ENCODE data around the gene THEM5. TPM values are rescaled to one million over a fixed set of nuclear protein-coding genes. Genes with fewer than 3 reads are reported as not detected.

The THEM5 gene
- total RNA-seq, 4 donors from 2014 or later = not detected

DNA sequence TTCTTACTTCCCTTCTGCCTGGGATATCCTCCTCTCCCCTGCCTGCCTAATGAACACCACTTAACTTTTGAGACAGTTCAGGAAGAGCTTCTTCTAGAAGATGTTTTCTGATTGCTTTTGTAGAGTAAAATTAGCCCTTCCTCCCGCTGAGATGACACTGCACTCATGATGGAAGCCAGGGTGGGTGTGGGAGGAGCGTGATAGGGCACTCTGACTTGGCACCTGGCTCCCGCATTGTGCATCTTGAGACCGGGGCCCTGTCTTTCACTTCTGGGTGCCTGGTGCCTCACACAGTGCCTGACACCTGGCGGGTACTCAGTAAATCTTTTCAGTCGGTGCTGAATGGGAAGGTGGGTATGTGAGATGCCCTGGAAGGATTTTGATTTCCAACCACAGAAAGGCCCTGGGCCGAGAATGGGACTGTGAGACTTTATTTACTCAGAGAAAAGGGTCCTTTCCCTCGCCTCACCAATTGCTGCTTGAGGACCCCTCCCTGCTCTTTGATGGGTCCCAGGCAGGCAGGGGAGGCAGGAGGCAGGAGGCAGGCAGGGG, 6.8 kb downstream of the THEM5 start:
- H3K4me1 ChIP-seq = no peaks in the 10 kb centered on the region
- no peak overlapping the region for H3K27ac ChIP-seq
- no peaks in the 10 kb centered on the region for H3K9me3 ChIP-seq
- no peak overlapping the region for H3K4me3 ChIP-seq (replicated peaks in 1 of 3)
- no peaks in the 10 kb centered on the region for H3K36me3 ChIP-seq
- DNase-seq = no peak
- intact Hi-C loops (cut with DNase I) = no loop called here
- 84 to 90% methylated on average over 8 of the region's 8 CpGs for whole genome bisulfite sequencing, 2 donors
- TF ChIP-seq, protein P1, sequence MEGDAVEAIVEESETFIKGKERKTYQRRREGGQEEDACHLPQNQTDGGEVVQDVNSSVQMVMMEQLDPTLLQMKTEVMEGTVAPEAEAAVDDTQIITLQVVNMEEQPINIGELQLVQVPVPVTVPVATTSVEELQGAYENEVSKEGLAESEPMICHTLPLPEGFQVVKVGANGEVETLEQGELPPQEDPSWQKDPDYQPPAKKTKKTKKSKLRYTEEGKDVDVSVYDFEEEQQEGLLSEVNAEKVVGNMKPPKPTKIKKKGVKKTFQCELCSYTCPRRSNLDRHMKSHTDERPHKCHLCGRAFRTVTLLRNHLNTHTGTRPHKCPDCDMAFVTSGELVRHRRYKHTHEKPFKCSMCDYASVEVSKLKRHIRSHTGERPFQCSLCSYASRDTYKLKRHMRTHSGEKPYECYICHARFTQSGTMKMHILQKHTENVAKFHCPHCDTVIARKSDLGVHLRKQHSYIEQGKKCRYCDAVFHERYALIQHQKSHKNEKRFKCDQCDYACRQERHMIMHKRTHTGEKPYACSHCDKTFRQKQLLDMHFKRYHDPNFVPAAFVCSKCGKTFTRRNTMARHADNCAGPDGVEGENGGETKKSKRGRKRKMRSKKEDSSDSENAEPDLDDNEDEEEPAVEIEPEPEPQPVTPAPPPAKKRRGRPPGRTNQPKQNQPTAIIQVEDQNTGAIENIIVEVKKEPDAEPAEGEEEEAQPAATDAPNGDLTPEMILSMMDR (IDR thresholded peaks at IDR 0.05) = no peak
- TF ChIP-seq POLR2A (IDR thresholded peaks at IDR 0.05) = no peak
- no peaks in the 10 kb centered on the region for H3K27me3 ChIP-seq

DNA sequence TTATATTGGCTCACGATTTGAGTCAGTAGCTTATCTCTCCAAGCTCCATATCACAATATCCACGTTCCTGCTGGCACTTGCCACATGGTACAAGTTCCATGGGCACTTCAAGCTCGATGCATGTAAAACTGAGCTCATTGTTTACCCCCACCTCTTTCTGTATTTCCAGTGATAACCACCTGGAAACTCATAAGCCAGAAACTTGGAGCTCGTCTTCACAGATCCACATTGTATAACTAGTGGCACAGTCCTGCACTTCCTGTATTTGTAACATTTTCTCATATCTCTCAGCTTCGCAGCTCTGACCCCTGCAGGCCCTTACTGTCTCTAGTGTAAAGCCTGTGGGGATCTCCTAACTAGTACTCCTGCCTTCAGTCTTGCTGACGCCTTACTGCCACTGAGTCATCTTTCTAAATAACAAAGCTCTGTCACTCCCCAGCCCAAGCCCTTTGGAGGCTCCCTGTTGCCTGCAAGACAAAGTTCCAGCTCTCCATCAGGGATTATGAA, 7.4 kb downstream of the THEM5 start:
- no peak for TF ChIP-seq POLR2A (IDR thresholded peaks at IDR 0.05)
- TF ChIP-seq, protein P1 (IDR thresholded peaks at IDR 0.05) = no peak
- Histone ChIP-seq H3K4me3 (replicated peaks in 1 of 3) (no peak overlapping the region), H3K27me3 (no peaks in the 10 kb centered on the region), H3K27ac (no peak overlapping the region), H3K9me3 (no peaks in the 10 kb centered on the region), H3K4me1 (no peaks in the 10 kb centered on the region), H3K36me3 (no peaks in the 10 kb centered on the region)
- intact Hi-C loops (cut with DNase I) = no loop called here
- WGBS, 2 donors = 70 to 83% methylated on average over 6 of the region's 6 CpGs
- no peak for DNase-seq

DNA sequence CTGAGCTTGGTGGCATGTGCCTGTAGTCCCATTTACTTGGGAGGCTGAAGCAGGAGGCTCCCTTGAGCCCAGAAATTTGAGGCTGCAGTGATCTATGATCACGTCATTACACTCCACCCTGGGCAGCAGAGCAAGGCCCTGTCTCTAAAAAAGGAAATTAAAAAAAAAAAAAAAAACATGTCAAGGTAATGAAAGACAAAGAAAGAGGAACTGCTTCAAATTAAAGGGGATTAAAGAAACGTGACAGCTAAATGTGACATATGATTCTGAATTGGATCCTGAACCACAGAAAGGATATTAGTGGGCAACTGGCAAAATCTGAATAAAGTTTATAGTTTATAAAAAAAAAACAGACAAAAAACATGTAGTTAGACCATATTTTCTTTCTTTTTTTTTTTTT, 10.1 kb downstream of the THEM5 start:
- no peaks in the 10 kb centered on the region for H3K36me3 ChIP-seq
- H3K9me3 ChIP-seq = no peaks in the 10 kb centered on the region
- intact Hi-C loops (cut with DNase I) = no loop called here
- H3K4me3 ChIP-seq (replicated peaks in 1 of 3) = no peak overlapping the region
- DNase-seq = no peak
- H3K27me3 ChIP-seq = no peaks in the 10 kb centered on the region
- H3K27ac ChIP-seq = no peak overlapping the region
- H3K4me1 ChIP-seq = peaks cover 13 to 22% of the 10 kb centered on the region in 2 donors
- TF ChIP-seq POLR2A (IDR thresholded peaks at IDR 0.05) = no peak
- TF ChIP-seq, protein P1 (IDR thresholded peaks at IDR 0.05) = no peak
- 89 to 92% methylated on average over 2 of the region's 2 CpGs for WGBS, 2 donors

DNA sequence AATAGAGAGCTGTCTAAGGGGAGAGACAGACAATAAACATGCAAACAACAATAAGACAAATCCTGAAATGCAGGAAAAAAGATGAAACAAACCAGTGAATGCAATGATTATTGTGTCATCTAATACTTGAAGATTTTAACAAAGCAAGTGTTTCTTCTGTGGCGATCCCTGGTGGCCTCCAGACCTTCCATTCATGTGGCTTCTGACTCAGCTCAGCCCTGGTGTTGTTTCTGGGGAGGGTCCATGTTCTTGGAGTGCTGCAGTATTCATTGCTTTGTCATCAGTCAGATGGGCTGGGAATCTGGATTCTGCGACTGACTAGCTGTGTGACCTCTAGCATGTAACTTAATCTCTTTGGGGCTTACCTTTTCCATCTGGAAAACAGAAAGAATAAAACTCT, 12.4 kb downstream of the THEM5 start:
- TF ChIP-seq, protein P1 (IDR thresholded peaks at IDR 0.05) = no peak
- TF ChIP-seq POLR2A (IDR thresholded peaks at IDR 0.05) = no peak
- H3K4me1 ChIP-seq = peaks cover 21 to 43% of the 10 kb centered on the region in 2 donors
- intact Hi-C loops (cut with DNase I) = no loop called here
- H3K36me3 ChIP-seq = no peaks in the 10 kb centered on the region
- no peaks in the 10 kb centered on the region for H3K27me3 ChIP-seq
- no peak overlapping the region for H3K4me3 ChIP-seq (replicated peaks in 1 of 3)
- no peaks in the 10 kb centered on the region for H3K9me3 ChIP-seq
- 90 to 92% methylated on average over 2 of the region's 2 CpGs for whole genome bisulfite sequencing, 2 donors
- no peak for DNase-seq
- no peak overlapping the region for H3K27ac ChIP-seq

DNA sequence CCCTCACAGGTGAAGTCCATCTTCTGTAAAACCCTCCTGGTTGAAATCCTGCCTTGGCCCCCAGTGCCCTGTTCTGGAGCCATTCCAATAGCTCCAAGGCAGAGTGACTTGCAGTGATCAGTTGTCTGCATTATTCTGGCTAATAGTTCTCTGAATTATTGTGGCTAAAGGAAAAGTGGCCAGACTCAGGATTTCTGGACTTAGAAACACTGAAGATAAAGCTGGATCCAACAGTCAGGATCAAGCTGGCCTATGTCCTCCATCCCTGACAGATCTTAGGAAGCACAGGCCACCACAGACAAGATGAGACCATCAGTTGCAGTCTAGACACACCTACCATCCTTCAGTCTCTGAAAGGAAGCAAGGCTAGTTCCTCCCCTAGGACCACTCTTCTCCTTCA, 13.1 kb downstream of the THEM5 start:
- intact Hi-C loops (cut with DNase I) = no loop called here
- H3K36me3 ChIP-seq = no peaks in the 10 kb centered on the region
- no peaks in the 10 kb centered on the region for H3K9me3 ChIP-seq
- no peak for DNase-seq
- H3K27me3 ChIP-seq = no peaks in the 10 kb centered on the region
- H3K27ac ChIP-seq = peak overlapping the region; percentile 79 to 95 (median 89)
- peak overlapping the region in 1 of 3 donors; percentile 32 for H3K4me3 ChIP-seq (replicated peaks in 1 of 3)
- TF ChIP-seq, protein P1 (IDR thresholded peaks at IDR 0.05) = no peak
- no peak for TF ChIP-seq POLR2A (IDR thresholded peaks at IDR 0.05)
- peaks cover 23 to 47% of the 10 kb centered on the region in 2 donors for H3K4me1 ChIP-seq
